Mucosa of stomach (tissue), 1 donor: ENCODE data around the gene MEDAG.
A peak's percentile ranks its signal among the peaks of the same experiment; 100 is the strongest.

ENCODE experiments used
- H3K27me3 ChIP-seq: one replicate; pipeline ENCODE4 v1.7.0; 2013; ENCODE audit warnings: mild to moderate bottlenecking, low read length; ENCODE audit not compliant: control insufficient read depth, insufficient read depth
- H3K36me3 ChIP-seq: one replicate; pipeline ENCODE4 v1.7.0; 2013; ENCODE audit warnings: low read length; ENCODE audit not compliant: control insufficient read depth, insufficient read depth
- H3K4me1 ChIP-seq: one replicate; pipeline ENCODE4 v1.7.0; 2013; ENCODE audit warnings: mild to moderate bottlenecking, low read length; ENCODE audit not compliant: control insufficient read depth, insufficient read depth
- H3K4me3 ChIP-seq: one replicate; pipeline ENCODE4 v1.7.0; 2013; ENCODE audit warnings: low read length
- H3K9ac ChIP-seq: one replicate; pipeline ENCODE4 v1.7.0; 2013; ENCODE audit warnings: mild to moderate bottlenecking, low read length, moderate library complexity
- H3K9me3 ChIP-seq: one replicate; pipeline ENCODE4 v1.7.0; 2013; ENCODE audit warnings: mild to moderate bottlenecking, low read length, moderate library complexity; ENCODE audit not compliant: control insufficient read depth
- donor health status: Pancreatic carcinoma.

The MEDAG gene

GRCh38 chr13:30936971-30937370 lies 30.9 kb downstream of the MEDAG start:
- no peaks in the 10 kb centered on the region for H3K36me3 ChIP-seq
- no peak overlapping the region for H3K4me3 ChIP-seq
- no peaks in the 10 kb centered on the region for H3K9me3 ChIP-seq
- no peaks in the 10 kb centered on the region for H3K4me1 ChIP-seq
- H3K9ac ChIP-seq = no peak overlapping the region
- H3K27me3 ChIP-seq = peaks cover 13% of the 10 kb centered on the region

DNA sequence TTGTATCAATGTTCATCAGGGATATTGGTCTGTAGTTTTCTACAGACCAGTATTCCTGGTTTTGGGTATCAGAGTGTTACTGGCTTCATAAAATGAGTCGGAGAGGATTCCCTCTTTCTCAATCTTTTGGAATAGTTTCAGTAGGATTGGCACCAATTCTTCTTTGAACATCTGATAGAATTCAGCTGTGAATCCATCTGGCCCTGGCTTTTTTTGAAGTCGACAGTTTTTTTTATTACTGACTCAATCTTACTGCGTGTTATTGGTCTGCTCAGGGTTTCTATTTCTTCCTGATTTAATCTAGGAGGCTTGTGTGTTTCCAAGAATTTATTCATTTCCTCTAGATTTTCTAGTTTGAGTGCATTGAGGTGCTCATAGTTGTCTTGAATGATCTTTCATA lies 37.8 kb downstream of the MEDAG start:
- no peaks in the 10 kb centered on the region for H3K9me3 ChIP-seq
- H3K4me1 ChIP-seq = no peaks in the 10 kb centered on the region
- no peaks in the 10 kb centered on the region for H3K36me3 ChIP-seq
- H3K4me3 ChIP-seq = no peak overlapping the region
- H3K27me3 ChIP-seq = no peaks in the 10 kb centered on the region
- no peak overlapping the region for H3K9ac ChIP-seq

- Histone ChIP-seq H3K9me3 (no peaks in the 10 kb centered on the region), H3K27me3 (no peaks in the 10 kb centered on the region)
Observed at GRCh38 chr13:30957258-30957943, 51.3 kb downstream of the MEDAG start.

DNA sequence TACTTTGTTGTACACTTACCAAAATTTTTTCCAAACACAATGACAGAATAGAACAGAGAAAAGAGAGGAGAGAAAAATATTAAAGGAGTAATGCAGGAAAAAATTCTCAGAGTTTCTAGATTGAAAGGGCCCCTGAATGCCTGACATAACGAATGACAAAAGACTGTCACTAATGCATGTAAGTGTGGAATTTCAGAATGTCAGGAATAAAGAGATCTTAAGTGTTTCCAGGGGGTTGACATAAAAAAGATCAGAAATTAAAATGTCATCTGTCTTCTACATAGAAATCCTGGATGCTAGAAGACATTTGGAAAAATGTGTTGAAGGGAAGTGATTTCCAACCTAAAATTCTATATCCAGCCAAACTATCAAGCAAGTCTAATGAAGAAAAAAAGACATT lies 53.6 kb downstream of the MEDAG start:
- H3K4me1 ChIP-seq = peaks cover 7% of the 10 kb centered on the region
- H3K27me3 ChIP-seq = no peaks in the 10 kb centered on the region
- H3K36me3 ChIP-seq = no peaks in the 10 kb centered on the region
- H3K9me3 ChIP-seq = no peaks in the 10 kb centered on the region
- H3K9ac ChIP-seq = no peak overlapping the region
- no peak overlapping the region for H3K4me3 ChIP-seq

More at GRCh38 chr13:30957258-30957943, 51.3 kb downstream of the MEDAG start:
- no peaks in the 10 kb centered on the region for H3K36me3 ChIP-seq
- no peak overlapping the region for H3K9ac ChIP-seq
- no peak overlapping the region for H3K4me3 ChIP-seq
- no peaks in the 10 kb centered on the region for H3K4me1 ChIP-seq

DNA sequence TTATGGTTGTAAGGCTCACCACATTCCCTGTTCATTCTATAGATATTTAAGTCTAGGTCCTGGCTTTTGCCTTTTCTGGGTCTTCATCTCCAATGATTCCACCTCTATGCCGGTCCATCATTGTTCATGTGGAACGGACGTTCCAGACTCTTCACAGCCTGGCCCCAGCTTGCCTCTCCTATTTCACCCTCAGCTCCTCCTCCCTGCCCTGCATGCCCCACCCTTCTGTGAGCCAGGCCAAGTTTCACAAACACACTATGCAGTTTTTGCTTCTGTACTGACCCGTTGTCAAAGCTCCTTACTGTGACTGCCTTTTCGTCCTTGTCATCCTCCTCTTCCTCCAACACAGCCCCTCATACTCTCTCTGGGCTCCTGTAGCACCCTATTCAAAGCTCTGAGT lies 57.7 kb downstream of the MEDAG start:
- no peaks in the 10 kb centered on the region for H3K9me3 ChIP-seq
- H3K36me3 ChIP-seq = no peaks in the 10 kb centered on the region
- H3K4me3 ChIP-seq = peak overlapping the region; percentile 26
- H3K27me3 ChIP-seq = no peaks in the 10 kb centered on the region
- peaks cover 7% of the 10 kb centered on the region for H3K4me1 ChIP-seq
- no peak overlapping the region for H3K9ac ChIP-seq

DNA sequence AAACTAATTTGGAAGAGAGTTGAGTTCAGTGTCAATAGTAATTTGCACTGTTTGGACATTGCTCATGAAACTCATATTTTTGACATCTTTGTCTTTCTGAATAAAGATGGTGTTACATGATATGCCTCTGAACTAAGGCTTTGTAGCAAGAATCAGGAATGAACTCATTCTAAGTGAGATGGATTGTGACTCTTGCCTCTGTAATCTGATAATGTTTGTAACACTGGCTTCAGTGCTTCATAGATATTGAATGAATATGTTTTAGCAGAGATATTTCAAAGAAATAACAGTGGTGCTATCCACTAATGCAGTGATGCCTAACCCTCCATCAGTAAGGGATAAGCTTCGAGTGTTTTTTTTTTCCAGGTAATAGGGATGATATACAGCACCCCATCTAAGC lies 59.3 kb downstream of the MEDAG start:
- Histone ChIP-seq H3K4me1 (peaks cover 7% of the 10 kb centered on the region), H3K9ac (no peak overlapping the region), H3K36me3 (no peaks in the 10 kb centered on the region), H3K4me3 (no peak overlapping the region), H3K27me3 (no peaks in the 10 kb centered on the region), H3K9me3 (no peaks in the 10 kb centered on the region)

GRCh38 chr13:30966101-30966500 lies 60.0 kb downstream of the MEDAG start:
- Histone ChIP-seq H3K9ac (no peak overlapping the region), H3K4me1 (peaks cover 7% of the 10 kb centered on the region), H3K4me3 (no peak overlapping the region), H3K36me3 (no peaks in the 10 kb centered on the region), H3K27me3 (no peaks in the 10 kb centered on the region), H3K9me3 (no peaks in the 10 kb centered on the region)

- Histone ChIP-seq H3K4me3 (no peak overlapping the region), H3K9me3 (no peaks in the 10 kb centered on the region), H3K27me3 (no peaks in the 10 kb centered on the region), H3K4me1 (peaks cover 3% of the 10 kb centered on the region), H3K9ac (no peak overlapping the region), H3K36me3 (no peaks in the 10 kb centered on the region)
Observed at GRCh38 chr13:30968846-30969245, 62.8 kb downstream of the MEDAG start.

DNA sequence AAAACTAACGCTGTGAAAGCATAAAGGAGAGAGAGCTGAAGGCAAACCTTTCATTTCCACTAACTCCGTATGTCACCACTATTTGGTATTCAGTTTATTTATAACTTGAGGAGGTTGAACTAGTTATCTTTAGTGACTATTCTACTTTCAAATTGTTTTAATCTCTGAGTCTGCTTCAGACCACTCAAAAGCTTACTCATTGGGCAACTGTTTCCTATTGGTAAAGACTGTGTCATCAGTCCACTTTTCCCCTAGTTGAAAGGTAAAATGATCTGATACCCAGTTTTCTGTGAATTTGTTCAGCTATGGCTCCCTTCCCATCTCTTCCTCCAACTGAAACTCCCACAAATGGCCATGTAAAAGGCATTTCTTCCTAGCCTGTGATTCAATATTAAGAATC lies 65.5 kb downstream of the MEDAG start:
- Histone ChIP-seq H3K27me3 (no peaks in the 10 kb centered on the region), H3K4me3 (no peak overlapping the region), H3K4me1 (no peaks in the 10 kb centered on the region), H3K9me3 (no peaks in the 10 kb centered on the region), H3K9ac (no peak overlapping the region), H3K36me3 (no peaks in the 10 kb centered on the region)

DNA sequence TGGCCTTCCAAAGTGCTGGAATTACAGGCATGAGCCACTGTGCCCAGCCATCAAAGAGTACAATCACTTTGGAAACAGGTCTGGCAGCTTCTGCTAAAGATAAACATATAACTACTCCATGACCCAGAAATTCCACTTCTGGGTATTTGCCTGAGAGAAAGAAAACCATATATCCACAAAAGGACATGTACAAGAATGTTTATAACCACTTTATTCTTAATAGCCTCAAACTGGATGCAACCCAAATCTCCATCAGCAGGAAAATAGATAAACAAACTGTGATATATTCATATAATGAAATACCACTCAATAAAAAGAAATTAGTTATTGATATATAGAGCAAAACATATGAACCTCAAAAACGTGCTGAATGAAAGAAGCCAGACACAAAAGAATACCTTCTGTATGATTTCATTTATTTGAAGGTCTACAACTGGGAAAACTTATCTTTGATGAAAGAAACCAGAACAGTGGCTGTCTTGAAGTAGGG lies 66.9 kb downstream of the MEDAG start:
- no peak overlapping the region for H3K4me3 ChIP-seq
- H3K9me3 ChIP-seq = no peaks in the 10 kb centered on the region
- H3K36me3 ChIP-seq = no peaks in the 10 kb centered on the region
- no peaks in the 10 kb centered on the region for H3K4me1 ChIP-seq
- no peaks in the 10 kb centered on the region for H3K27me3 ChIP-seq
- no peak overlapping the region for H3K9ac ChIP-seq

DNA sequence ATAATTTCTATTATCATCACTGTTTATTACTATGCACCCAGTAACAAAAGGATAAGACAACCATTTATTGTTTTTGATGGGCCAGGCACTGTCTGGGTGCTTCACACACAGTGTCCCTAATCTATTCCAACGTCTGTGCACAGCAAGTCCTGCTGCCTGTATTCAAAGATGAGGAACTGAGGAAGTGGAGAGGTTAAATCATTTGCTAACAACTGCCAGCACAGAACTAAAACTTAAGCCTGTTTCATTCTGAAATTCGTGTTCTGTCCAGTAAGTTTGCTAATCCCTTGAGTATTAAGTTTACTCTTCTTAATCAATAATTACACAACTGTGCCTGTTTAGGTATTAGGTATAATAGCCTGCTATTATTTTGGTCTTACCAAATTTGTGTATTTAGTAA lies 68.3 kb downstream of the MEDAG start:
- Histone ChIP-seq H3K4me3 (no peak overlapping the region), H3K27me3 (no peaks in the 10 kb centered on the region), H3K4me1 (no peaks in the 10 kb centered on the region), H3K9me3 (no peaks in the 10 kb centered on the region), H3K36me3 (no peaks in the 10 kb centered on the region), H3K9ac (no peak overlapping the region)
